ENCODE results near the gene CMIP.

The CMIP gene

DNA sequence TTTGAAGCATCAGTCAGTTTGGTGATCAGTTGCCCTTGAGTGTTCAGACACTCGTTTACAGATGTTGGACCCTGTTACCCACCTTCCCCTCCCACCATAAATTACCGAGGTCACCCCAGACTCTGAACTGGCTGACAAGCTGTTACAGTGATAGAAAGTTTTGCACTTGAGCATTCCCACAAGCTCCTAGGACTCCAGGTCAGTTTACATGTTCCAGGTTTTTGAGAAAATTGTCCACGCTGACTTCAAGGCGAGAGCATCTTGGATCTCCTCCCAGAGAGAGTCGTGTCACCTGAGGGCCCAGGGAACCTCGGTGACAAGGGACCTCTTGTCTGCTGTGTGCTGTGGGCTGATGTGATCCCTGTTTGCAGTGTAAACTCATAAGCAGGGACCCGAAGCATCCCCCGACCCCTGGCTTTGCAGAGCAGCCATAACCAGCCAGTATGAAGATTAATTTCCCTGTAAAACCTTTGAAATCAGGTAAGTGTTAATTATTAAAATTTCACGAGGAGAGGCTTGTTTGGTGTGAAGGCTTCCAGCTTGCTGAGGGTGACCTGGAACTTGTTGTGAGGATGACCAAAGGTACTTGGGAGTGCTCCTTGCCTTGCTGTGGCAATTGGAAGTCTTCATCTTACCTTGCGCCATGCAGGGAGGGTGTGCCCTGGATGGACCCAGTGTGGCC, 91.2 kb downstream of the CMIP start:
- peaks cover 19% of the 10 kb centered on the region for H3K36me3 Mint-ChIP-seq (ENCODE audit: low read depth)
- H3K9me3 Mint-ChIP-seq = no peaks in the 10 kb centered on the region
- no peaks in the 10 kb centered on the region for H3K27me3 Mint-ChIP-seq
- no peak overlapping the region for H3K27ac Mint-ChIP-seq
- H3K4me3 Mint-ChIP-seq = no peak overlapping the region
- peaks cover 17% of the 10 kb centered on the region for H3K4me1 Mint-ChIP-seq (ENCODE audit: low read depth)
- DNase-seq = no peak

GRCh38 chr16:81536648-81537047, 92.0 kb downstream of the CMIP start:
- peaks cover 16% of the 10 kb centered on the region for H3K36me3 Mint-ChIP-seq (ENCODE audit: low read depth)
- peaks cover 17% of the 10 kb centered on the region for H3K4me1 Mint-ChIP-seq (ENCODE audit: low read depth)
- H3K27me3 Mint-ChIP-seq = no peaks in the 10 kb centered on the region
- no peak overlapping the region for H3K4me3 Mint-ChIP-seq
- H3K27ac Mint-ChIP-seq = no peak overlapping the region
- DNase-seq = no peak
- H3K9me3 Mint-ChIP-seq = no peaks in the 10 kb centered on the region

DNA sequence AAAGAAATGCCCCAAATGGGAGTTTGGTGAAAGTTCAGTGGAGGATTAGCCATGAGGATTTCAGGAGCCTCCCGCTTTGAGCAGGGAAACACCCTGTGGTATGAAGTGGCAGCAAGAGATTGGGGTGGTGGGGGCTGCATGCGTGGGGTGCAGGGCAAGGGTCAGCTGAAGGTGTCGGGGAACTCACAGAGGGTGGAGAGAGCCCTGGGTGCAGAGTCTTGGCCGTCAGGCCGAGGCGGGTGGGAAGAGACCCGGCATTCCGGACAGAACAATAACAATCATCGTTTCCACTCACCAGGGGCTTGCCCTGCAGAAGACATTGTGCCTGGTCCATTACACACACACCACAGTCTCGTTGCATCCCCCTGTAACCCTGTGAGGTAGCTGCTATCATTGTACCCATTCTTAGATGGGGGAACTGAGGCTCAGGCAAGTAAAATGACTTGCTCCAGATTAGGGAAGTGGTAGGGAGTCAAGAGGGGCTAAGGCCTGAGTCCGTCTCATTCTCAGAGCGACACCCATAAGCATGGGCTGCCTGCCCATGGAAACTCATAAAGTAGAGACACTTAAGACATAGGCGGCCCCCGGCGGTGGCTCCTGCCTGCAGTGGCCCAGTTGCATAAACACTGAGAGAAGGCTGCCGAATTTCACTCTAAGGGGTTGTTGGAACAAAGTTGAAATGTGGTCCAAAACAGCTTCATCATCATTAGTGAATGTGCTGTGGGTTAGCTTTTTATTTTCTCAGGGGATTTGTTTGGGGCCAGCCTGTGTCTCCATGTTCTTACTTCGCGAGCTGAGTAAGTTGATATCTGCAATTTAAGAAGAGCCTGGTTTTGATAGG, 93.3 kb downstream of the CMIP start:
- no peak for DNase-seq
- Mint-ChIP-seq H3K36me3 (ENCODE audit: low read depth) (peaks cover 8% of the 10 kb centered on the region), H3K4me1 (ENCODE audit: low read depth) (peaks cover 17% of the 10 kb centered on the region), H3K27me3 (no peaks in the 10 kb centered on the region), H3K4me3 (no peak overlapping the region), H3K9me3 (no peaks in the 10 kb centered on the region), H3K27ac (peak overlapping the region; percentile 13)

DNA sequence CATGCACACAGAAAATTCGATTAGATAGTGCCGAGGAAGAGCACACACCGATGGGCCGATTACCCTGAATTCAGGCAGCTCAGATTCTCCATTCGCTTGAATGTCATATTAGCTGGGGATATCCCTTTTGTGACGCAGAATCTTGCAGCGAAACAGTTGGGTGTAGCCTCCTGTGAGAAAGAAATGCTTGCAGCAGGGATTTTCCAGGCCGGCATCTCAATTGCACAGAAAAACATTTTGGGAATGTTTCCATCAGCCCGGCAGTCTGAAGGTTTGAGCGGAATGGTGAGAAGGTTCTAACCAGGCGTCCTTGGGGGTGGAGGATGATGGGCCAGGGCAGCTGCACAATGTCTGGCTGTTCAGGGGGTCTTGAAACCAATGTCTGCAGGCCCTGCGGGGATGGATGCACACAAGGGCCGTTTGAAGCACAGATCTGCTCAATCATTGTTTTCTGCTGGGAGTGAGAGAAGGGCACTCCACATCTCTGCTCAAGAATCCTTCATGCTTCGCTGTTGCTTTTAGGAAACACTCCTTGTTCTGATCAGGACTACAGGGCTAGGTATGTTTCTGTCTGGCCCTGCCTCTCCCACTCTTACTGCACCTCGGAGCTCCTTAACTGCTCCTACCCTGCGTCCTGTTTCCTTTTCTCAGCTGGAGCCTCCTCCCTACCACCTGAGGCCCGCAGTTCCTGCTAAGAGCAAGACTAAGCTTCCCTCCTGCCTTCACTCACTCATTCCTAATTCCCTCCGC, 94.6 kb downstream of the CMIP start:
- Mint-ChIP-seq H3K4me3 (no peak overlapping the region), H3K27ac (peak overlapping the region; percentile 27), H3K27me3 (no peaks in the 10 kb centered on the region), H3K9me3 (no peaks in the 10 kb centered on the region), H3K4me1 (ENCODE audit: low read depth) (peaks cover 27% of the 10 kb centered on the region), H3K36me3 (ENCODE audit: low read depth) (peaks cover 8% of the 10 kb centered on the region)
- no peak for DNase-seq

GRCh38 chr16:81539759-81540472, 95.3 kb downstream of the CMIP start:
- no peaks in the 10 kb centered on the region for H3K9me3 Mint-ChIP-seq
- peak overlapping the region; percentile 27 for H3K27ac Mint-ChIP-seq
- H3K36me3 Mint-ChIP-seq (ENCODE audit: low read depth) = peaks cover 8% of the 10 kb centered on the region
- peaks cover 34% of the 10 kb centered on the region for H3K4me1 Mint-ChIP-seq (ENCODE audit: low read depth)
- H3K27me3 Mint-ChIP-seq = no peaks in the 10 kb centered on the region
- DNase-seq = no peak
- no peak overlapping the region for H3K4me3 Mint-ChIP-seq

GRCh38 chr16:81541314-81541713, 96.7 kb downstream of the CMIP start:
- Mint-ChIP-seq H3K36me3 (ENCODE audit: low read depth) (peaks cover 4% of the 10 kb centered on the region), H3K4me3 (no peak overlapping the region), H3K4me1 (ENCODE audit: low read depth) (peaks cover 37% of the 10 kb centered on the region), H3K27ac (no peak overlapping the region), H3K27me3 (no peaks in the 10 kb centered on the region), H3K9me3 (no peaks in the 10 kb centered on the region)
- DNase-seq = no peak

GRCh38 chr16:81542609-81543570, 98.3 kb downstream of the CMIP start:
- Mint-ChIP-seq H3K4me1 (ENCODE audit: low read depth) (peaks cover 45% of the 10 kb centered on the region), H3K36me3 (ENCODE audit: low read depth) (no peaks in the 10 kb centered on the region), H3K9me3 (no peaks in the 10 kb centered on the region), H3K4me3 (no peak overlapping the region), H3K27ac (no peak overlapping the region), H3K27me3 (no peaks in the 10 kb centered on the region)
- no peak for DNase-seq

DNA sequence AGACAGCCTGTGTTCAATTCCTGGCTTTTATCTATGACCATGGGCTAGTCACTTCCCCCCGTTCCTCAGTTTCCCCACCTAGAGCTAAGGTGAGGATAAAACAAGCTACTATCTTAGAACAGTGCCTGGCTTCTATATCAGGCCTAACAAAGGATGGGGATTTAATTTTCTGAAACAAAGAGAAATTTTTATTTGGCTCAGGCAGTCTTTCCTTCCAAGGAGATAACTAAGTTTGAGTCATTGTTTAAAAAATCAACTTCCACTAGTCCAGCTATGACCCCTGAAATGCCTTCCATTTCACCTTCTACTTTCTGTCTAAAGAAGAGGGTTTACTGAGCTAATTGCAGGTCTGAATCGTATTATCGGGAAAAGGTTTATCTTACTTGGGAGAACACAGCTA, 99.0 kb downstream of the CMIP start:
- Mint-ChIP-seq H3K4me1 (ENCODE audit: low read depth) (peaks cover 44% of the 10 kb centered on the region), H3K36me3 (ENCODE audit: low read depth) (no peaks in the 10 kb centered on the region), H3K27me3 (no peaks in the 10 kb centered on the region), H3K4me3 (no peak overlapping the region), H3K9me3 (no peaks in the 10 kb centered on the region), H3K27ac (no peak overlapping the region)
- no peak for DNase-seq

- peaks cover 44% of the 10 kb centered on the region for H3K4me1 Mint-ChIP-seq (ENCODE audit: low read depth)
- no peaks in the 10 kb centered on the region for H3K9me3 Mint-ChIP-seq
- no peak for DNase-seq
- H3K36me3 Mint-ChIP-seq (ENCODE audit: low read depth) = no peaks in the 10 kb centered on the region
- no peaks in the 10 kb centered on the region for H3K27me3 Mint-ChIP-seq
- H3K4me3 Mint-ChIP-seq = no peak overlapping the region
- no peak overlapping the region for H3K27ac Mint-ChIP-seq
Observed at GRCh38 chr16:81544261-81544660, 99.7 kb downstream of the CMIP start.

- Mint-ChIP-seq H3K9me3 (no peaks in the 10 kb centered on the region), H3K27ac (no peak overlapping the region), H3K4me3 (no peak overlapping the region), H3K36me3 (ENCODE audit: low read depth) (no peaks in the 10 kb centered on the region), H3K27me3 (no peaks in the 10 kb centered on the region), H3K4me1 (ENCODE audit: low read depth) (peaks cover 44% of the 10 kb centered on the region)
- DNase-seq = no peak
Observed at GRCh38 chr16:81544700-81545271, 100.2 kb downstream of the CMIP start.

DNA sequence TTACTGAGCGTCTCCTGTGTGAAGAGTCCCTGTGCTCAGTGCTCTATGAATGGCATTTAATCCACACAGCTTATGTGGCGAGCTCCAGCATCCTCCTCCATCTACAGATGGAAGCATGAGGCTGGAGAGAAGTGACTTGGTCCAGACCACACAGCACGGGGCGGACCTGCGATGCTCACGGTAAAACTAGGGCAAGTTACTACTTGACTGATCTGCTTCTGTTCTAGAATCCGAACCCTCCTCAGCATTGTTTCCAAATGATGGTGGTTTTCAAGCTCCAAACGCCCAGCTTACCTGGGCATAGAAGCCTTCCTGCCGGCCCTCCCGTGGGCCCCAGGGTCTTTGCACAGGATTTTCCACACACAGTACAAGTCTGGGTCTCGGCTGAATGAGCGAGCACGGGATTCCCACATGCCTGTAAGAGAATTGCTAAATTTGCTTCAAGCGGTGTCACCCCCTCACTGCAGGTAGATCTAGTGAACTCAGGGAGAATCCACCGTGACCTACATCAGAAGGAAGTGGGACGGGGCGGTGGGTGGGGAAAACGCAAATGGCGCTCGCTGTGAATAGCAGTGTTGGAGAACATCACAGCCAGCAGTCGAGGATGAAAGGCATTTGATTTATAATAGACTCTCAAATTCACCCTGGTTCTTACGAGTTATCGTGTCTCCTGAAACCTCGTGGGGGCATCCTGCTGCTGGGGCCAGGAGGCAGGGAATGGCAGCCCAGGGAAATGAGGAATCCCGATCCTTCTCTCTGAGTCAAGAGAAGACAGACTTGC, 101.1 kb downstream of the CMIP start:
- Mint-ChIP-seq H3K27me3 (no peaks in the 10 kb centered on the region), H3K27ac (peak overlapping the region; percentile 19), H3K4me1 (ENCODE audit: low read depth) (peaks cover 51% of the 10 kb centered on the region), H3K9me3 (no peaks in the 10 kb centered on the region), H3K4me3 (no peak overlapping the region), H3K36me3 (ENCODE audit: low read depth) (no peaks in the 10 kb centered on the region)
- no peak for DNase-seq

DNA sequence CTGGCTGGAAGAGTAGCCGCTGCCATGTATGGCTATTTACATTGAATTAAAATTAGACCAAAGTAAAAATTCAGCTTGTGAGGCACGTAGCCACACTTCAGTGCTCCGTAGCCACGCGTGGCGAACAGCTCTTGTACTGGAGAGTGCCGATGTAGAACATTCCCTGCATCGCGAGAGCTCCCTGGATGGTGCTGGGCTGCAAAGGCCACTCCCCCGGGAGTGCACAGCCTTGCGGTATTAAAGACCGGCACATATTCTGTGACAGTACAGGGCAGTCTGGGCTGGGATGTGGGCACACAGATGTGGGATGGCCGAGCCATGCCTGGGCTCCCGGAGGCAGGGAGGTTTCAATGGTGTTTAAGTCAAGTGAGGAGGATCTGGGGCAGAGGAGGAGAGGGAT, 102.2 kb downstream of the CMIP start:
- Mint-ChIP-seq H3K27ac (no peak overlapping the region), H3K4me1 (ENCODE audit: low read depth) (peaks cover 63% of the 10 kb centered on the region), H3K9me3 (no peaks in the 10 kb centered on the region), H3K4me3 (no peak overlapping the region), H3K27me3 (no peaks in the 10 kb centered on the region), H3K36me3 (ENCODE audit: low read depth) (no peaks in the 10 kb centered on the region)
- DNase-seq = no peak
